ENCODE data around the gene RND1.

- TF ChIP-seq CTCF (IDR thresholded peaks at IDR 0.05) (no peak), POLR2A (IDR thresholded peaks at IDR 0.05) (no peak)
These were observed 27.6 kb downstream of the RND1 start for GRCh38 chr12:48838048-48838447.

All from lower leg skin (tissue), 3 donors.